SK-N-MC (cell line): Measurements from ENCODE around the gene GPR39.
A peak's percentile ranks its signal among the peaks of the same experiment; 100 is the strongest.

Experiments used
- DNase-seq: peaks from one replicate; pipeline ENCODE4 v3.0.0-alpha.2; 2011; ENCODE audit warnings: low read depth, low spot score
- H3K27ac ChIP-seq: fragments of 200-600 bp; sonication (generic); 2 replicates; pipeline ENCODE4 v1.5.1; 2016; ENCODE audit warnings: mixed run types
- H3K36me3 ChIP-seq: fragments of 200-600 bp; sonication (generic); 2 replicates; pipeline ENCODE4 v1.6.1; 2017; ENCODE audit warnings: antibody characterized with exemption, low read length, mixed read lengths; ENCODE audit not compliant: insufficient read depth
- H3K4me3 ChIP-seq: fragments of 200-600 bp; sonication (generic); 2 replicates; pipeline ENCODE4 v1.5.1; 2016
- H3K9ac ChIP-seq: fragments of 200-600 bp; sonication (generic); 2 replicates; pipeline ENCODE4 v1.8.0; 2017; ENCODE audit warnings: mixed run types, mixed read lengths; ENCODE audit not compliant: insufficient read length
- H3K9me3 ChIP-seq: fragments of 200-600 bp; sonication (generic); 2 replicates; pipeline ENCODE4 v1.6.1; 2017; ENCODE audit warnings: low read depth, mild to moderate bottlenecking, antibody characterized with exemption, low read length, moderate library complexity, mixed read lengths
- EZH2 ChIP-seq: fragments of 200-600 bp; sonication (generic); IDR thresholded peaks from one replicate; pipeline ENCODE4 v1.6.1; 2017; ENCODE audit warnings: antibody characterized with exemption
- FOXP2 ChIP-seq: optimal IDR thresholded peaks from 2 replicates; pipeline ENCODE3; 2011; ENCODE audit warnings: mild to moderate bottlenecking, moderate library complexity; ENCODE audit not compliant: insufficient read depth; ENCODE audit errors: extremely low read length, control extremely low read depth
- POLR2AphosphoS5 ChIP-seq: IDR thresholded peaks from 2 replicates; pipeline ENCODE4 v1.6.1; 2012; ENCODE audit warnings: mild to moderate bottlenecking, low read depth, low read length, borderline replicate concordance

The GPR39 gene

DNA sequence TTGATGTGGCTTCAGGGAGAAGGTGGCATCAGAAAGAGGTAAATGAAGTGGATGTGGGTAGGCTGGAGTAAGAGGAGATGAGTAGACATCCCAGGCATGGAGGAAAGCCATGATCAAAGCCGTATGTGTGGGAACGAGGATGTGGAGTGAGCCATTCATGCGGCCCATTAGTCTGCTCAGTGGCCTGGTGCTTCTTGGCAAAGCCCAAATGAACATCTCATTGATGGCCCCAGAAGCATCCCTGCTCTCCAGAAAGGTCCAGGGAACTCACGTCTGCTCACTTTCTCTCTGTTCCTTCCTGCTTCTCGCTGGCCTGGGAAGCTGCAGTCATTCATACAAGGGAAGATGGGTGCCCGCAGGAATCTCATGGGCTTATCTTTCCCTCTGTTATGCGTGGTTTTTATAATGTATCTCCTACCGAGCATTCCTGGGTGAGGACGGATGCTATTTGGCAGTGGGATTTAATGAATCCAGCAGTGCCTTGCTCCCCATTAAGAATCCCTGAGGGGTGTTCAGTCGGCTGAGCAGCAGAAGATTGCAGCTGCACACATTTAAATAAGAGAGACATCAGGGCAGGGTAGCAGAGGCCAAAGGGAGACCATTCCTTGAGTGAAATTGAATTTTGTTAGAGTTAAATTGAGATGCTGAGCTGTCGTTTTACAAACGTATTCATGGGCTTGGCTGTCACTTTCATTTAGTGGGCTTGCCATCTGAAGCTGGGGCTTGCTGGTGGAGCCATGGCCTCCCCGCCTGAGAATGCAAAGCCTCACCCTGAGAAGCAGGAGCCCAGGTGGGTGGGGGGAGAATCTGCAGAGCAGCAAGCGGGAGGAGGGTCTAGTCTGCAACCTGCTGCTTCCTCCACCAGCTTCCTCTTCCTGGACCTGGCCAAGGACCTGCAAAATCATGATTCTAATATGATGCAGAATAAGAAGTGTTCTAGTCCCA, 188.9 kb downstream of the GPR39 start:
- Histone ChIP-seq H3K4me3 (peak overlapping the region; percentile 46; the same call in 1 of the 2 replicates), H3K9me3 (no peaks in the 10 kb centered on the region), H3K27ac (no peak overlapping the region), H3K9ac (no peak overlapping the region), H3K36me3 (no peaks in the 10 kb centered on the region)
- TF ChIP-seq EZH2 (no peak), FOXP2 (no peak), POLR2AphosphoS5 (no peak)
- DNase-seq: no peak

DNA sequence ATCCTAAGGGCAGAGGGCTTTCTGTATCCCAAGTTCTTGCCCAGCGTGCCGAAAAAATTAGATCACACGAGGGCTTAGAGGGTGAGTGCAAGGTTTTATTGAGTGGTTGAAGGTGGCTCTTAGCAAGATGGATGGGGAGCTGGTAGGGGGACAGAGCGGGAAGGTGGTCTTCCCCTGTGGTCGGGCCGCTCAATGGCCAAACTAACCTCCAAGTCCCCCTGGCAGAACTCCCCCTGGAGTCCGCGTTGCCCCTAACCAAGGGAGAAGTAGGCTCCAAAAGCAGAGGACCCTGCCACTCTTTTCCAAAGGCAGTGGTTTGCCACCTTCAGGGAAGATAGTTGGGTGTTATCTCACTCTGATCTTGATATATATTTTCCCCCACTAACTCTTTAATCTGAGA, 190.0 kb downstream of the GPR39 start:
- TF ChIP-seq POLR2AphosphoS5: no peak
- TF ChIP-seq FOXP2: no peak
- TF ChIP-seq EZH2: no peak
- no peaks in the 10 kb centered on the region for H3K9me3 ChIP-seq
- no peak for DNase-seq
- no peak overlapping the region for H3K27ac ChIP-seq
- H3K36me3 ChIP-seq: no peaks in the 10 kb centered on the region
- H3K4me3 ChIP-seq: no peak overlapping the region
- H3K9ac ChIP-seq: no peak overlapping the region

DNA sequence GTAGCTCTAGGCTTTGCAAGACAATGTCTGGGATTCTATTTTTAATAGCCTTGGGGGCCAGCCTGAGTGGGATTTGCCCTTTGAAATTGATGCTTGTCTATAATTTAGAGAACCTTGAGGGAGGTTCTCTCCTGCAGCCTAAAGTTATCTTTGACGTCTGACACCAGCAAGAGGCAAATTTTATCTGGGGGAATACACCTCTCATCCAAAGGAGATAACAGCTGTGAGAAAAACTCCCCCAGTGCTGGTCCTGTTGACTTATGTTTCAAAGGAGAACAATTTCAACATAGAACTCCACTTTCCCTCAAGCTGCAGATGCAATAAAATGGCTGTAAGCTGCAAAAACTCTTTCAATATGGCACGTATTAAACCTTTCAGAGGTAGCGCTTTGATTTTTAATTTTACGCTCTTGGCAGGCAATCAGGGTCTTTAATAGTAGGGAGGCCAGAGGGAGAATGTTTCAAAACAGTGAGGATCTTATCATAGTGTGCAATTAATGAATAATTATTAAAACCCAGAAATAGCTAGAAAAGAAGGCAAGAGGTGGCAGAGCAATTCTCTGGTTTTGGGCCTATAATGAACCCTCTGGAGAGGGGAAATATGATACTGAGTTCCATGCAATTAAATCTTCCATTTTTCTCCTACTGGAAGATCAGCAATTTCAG, 191.0 kb downstream of the GPR39 start:
- H3K27ac ChIP-seq: no peak overlapping the region

DNA sequence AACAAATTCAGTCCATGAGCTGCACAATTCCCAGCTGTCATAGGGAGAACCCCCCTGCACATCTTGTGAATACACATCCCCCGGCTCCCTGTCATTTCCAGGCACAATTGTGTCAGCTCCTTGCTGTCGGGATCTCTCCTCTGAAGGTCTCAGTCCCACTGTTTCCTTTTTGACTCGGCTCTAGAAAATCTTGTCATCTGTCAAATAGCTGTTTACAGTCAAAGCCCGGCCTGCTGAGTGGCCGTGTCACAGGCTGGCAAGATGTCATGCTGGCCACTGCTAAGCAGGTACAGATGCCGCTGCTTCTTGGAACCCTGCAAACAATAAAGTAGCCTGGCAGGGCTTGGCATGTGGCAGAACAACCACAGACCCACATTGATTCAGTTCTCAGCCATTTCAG, 191.7 kb downstream of the GPR39 start:
- H3K9ac ChIP-seq: no peak overlapping the region
- H3K27ac ChIP-seq: no peak overlapping the region
- H3K36me3 ChIP-seq: no peaks in the 10 kb centered on the region
- DNase-seq: no peak
- no peak overlapping the region for H3K4me3 ChIP-seq
- no peak for TF ChIP-seq EZH2
- no peaks in the 10 kb centered on the region for H3K9me3 ChIP-seq

More for the DNA sequence above, 191.0 kb downstream of the GPR39 start:
- Histone ChIP-seq H3K9me3 (no peaks in the 10 kb centered on the region), H3K4me3 (no peak overlapping the region), H3K9ac (no peak overlapping the region), H3K36me3 (no peaks in the 10 kb centered on the region)
- no peak for TF ChIP-seq FOXP2
- TF ChIP-seq POLR2AphosphoS5: no peak
- TF ChIP-seq EZH2: no peak
- DNase-seq: no peak

DNA sequence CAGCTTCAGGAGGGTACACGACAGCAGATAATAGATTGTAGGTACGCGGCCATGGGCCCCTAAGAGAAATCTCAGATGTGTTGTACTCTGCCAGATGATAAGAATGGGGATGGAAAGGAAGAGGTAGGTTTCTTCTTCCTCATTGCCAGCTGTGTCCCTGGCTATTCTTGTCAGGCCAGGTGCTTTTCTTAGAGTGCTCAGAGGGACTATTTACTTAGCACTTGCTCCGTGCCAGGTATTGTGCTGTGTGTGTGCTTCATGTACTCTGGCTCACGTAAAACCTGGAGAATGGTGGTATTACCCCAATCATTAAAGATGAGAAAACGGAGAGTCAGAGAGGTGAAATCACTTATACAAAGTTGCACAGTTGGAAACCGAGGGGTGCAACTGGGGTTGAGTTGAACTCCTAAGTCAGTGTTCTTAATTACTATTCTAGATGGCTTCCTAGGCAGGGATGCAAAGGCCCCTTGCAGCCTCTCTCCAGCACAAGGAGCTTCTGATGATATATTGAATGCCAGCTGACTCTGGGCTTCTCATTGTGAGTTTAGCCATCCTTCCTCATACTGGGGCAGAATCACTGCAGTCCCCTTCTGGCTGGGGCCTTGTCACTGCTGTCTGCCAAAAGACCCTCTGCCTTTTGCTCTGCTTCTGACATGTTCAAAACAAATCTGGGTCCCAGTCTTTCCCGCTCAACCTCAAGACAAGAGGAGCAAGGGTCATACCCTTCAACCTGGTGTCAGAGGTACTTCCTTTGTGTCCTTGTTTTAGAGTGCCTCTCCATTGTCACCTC, 192.7 kb downstream of the GPR39 start:
- Histone ChIP-seq H3K36me3 (no peaks in the 10 kb centered on the region), H3K9ac (no peak overlapping the region), H3K4me3 (no peak overlapping the region), H3K9me3 (no peaks in the 10 kb centered on the region), H3K27ac (no peak overlapping the region)
- no peak for DNase-seq
- TF ChIP-seq FOXP2: no peak
- no peak for TF ChIP-seq POLR2AphosphoS5
- TF ChIP-seq EZH2: no peak

DNA sequence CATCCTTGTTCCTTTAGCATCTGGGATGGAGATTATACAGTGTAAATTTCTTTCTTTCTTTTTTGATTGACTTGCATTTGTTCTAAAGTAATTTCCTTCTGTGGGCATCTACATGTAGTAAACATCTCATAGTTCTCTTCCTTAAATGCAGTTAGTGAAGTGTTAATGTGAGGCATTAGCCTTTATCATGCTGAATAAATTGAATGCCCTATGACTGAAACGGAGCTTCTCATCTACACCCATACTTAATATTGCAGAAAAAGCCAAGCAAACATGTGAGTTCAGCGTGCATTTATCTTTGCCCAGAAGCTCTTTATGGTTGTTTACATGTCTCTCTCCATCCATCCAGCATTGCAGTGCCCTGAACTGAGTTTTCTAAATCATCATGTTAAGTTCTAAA, 195.1 kb downstream of the GPR39 start:
- Histone ChIP-seq H3K9me3 (no peaks in the 10 kb centered on the region), H3K36me3 (no peaks in the 10 kb centered on the region), H3K4me3 (no peak overlapping the region), H3K9ac (no peak overlapping the region), H3K27ac (no peak overlapping the region)
- TF ChIP-seq POLR2AphosphoS5 (no peak), EZH2 (no peak), FOXP2 (no peak)
- DNase-seq: no peak

DNA sequence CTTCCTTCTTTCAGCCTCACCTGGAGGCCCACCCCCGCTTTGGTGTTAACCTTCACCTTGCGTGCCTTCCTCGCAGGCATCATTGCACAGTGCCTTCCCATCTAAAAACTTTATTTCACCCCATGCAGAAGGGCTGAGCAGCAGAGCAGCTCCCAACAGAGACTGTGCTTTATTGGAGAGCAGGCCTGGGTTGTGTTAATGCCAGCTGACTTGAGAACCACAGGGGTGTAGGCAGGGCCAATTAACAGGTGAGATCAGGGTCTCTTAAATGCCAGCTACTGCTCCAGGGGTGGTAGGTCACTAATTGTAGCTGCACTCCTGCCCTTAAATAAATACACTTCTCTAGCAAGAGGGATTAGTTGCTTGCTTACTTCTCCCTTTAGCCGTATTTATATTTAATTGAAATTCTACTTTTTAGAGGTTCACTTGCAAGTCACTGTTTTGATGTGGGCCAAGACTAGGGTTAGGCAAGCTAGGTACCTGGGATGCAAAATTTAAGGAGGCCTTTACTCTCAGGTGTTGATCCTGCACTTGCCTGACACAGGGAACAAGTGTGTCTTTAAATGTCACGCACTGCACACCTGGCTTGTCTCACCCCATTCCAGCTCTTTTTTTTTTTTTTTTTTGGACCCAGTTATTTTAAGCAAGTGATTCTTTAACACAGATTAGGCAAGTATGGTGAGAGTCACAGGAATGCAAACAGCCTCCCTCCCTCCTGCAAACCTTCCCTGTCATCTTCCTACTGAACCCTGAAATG, 198.9 kb downstream of the GPR39 start:
- Histone ChIP-seq H3K27ac (no peak overlapping the region), H3K9ac (no peak overlapping the region), H3K4me3 (no peak overlapping the region), H3K36me3 (no peaks in the 10 kb centered on the region), H3K9me3 (no peaks in the 10 kb centered on the region)
- no peak for DNase-seq
- no peak for TF ChIP-seq EZH2
- TF ChIP-seq POLR2AphosphoS5: no peak
- TF ChIP-seq FOXP2: no peak
